Endodermal cell (in vitro differentiated cells): ENCODE measurements around the gene MRAP. TPM values are rescaled to one million over a fixed set of nuclear protein-coding genes. Genes with fewer than 3 reads are reported as not detected.

Source experiments
- DNase-seq: peaks from one replicate; pipeline ENCODE4 v3.0.0-alpha.2; 2017
- H3K27ac ChIP-seq: 2 replicates; pipeline ENCODE4 v1.5.1; 2013; ENCODE audit warnings: mild to moderate bottlenecking, low read depth, low read length, moderate library complexity
- H3K27me3 ChIP-seq: 2 replicates; pipeline ENCODE4 v1.6.1; 2013; ENCODE audit warnings: mild to moderate bottlenecking, low read length, moderate library complexity; ENCODE audit not compliant: insufficient read depth, control insufficient read depth, poor library complexity, severe bottlenecking
- H3K36me3 ChIP-seq: 2 replicates; pipeline ENCODE4 v1.7.0; 2013; ENCODE audit warnings: mild to moderate bottlenecking, low read length, moderate library complexity; ENCODE audit not compliant: control insufficient read depth, insufficient read depth
- H3K4me1 ChIP-seq: one replicate; pipeline ENCODE4 v1.7.0; 2013; ENCODE audit warnings: low read length; ENCODE audit not compliant: control insufficient read depth, insufficient read depth
- H3K4me3 ChIP-seq: 2 replicates; pipeline ENCODE4 v1.5.1; 2013; ENCODE audit warnings: mild to moderate bottlenecking, low read length, moderate library complexity
- H3K9ac ChIP-seq: 2 replicates; pipeline ENCODE4 v1.6.1; 2013; ENCODE audit warnings: mild to moderate bottlenecking, low read length, moderate library complexity; ENCODE audit not compliant: poor library complexity, severe bottlenecking; ENCODE audit errors: extremely low read depth
- H3K9me3 ChIP-seq: 2 replicates; pipeline ENCODE4 v1.6.1; 2013; ENCODE audit warnings: mild to moderate bottlenecking, low read length, moderate library complexity; ENCODE audit not compliant: control insufficient read depth
- H3K27ac Mint-ChIP-seq: 2 replicates; pipeline ENCODE4 v1.8.0; 2020; ENCODE audit warnings: mixed read lengths
- H3K27me3 Mint-ChIP-seq: 2 replicates; pipeline ENCODE4 v1.8.0; 2021; ENCODE audit warnings: mild to moderate bottlenecking, mixed read lengths; ENCODE audit not compliant: insufficient read depth
- H3K36me3 Mint-ChIP-seq: 2 replicates; pipeline ENCODE4 v1.8.0; 2020; ENCODE audit warnings: low read depth, mixed read lengths
- H3K4me1 Mint-ChIP-seq: 2 replicates; pipeline ENCODE4 v1.8.0; 2020; ENCODE audit warnings: mixed read lengths
- H3K4me3 Mint-ChIP-seq: 2 replicates; pipeline ENCODE4 v1.8.0; 2020; ENCODE audit warnings: mild to moderate bottlenecking, moderate library complexity, mixed read lengths
- H3K9me3 Mint-ChIP-seq: 2 replicates; pipeline ENCODE4 v1.8.0; 2020; ENCODE audit warnings: mild to moderate bottlenecking, mixed read lengths
- WGBS, 2 experiments: methylation state at CpG; one replicate each; pipeline versions ENCODE4 v1.1.5 to v1.1.7; 2013; ENCODE audit warnings: missing lambda C conversion rate in 2 of 2, mixed read lengths in 1 of 2; ENCODE audit not compliant: insufficient coverage in 1 of 2, insufficient read length in 1 of 2; 5-methylcytosine and 5-hydroxymethylcytosine counted together
- total RNA-seq, 2 donors: library from RNA; stranded (reverse); fragmentation: NEBNext Ultra II Directional in 1 of 2; extraction: Animal tissue kit (Norgen Biotek cat#: 25700) in 1 of 2; gene quantifications; 2 replicates in 1 of 2; 3 replicates in 1 of 2; pipeline ENCODE4 v1.2.1, GENCODE V29; 2021
- TF ChIP-seq, protein P1 (sequence below): fragments of 200-600 bp; sonication (generic); conservative IDR thresholded peaks from 2 replicates; pipeline ENCODE4 v1.5.0; 2021; ENCODE audit warnings: antibody characterized with exemption, mild to moderate bottlenecking

The MRAP gene
- total RNA-seq, 2 donors from 2014 or later = not detected

DNA sequence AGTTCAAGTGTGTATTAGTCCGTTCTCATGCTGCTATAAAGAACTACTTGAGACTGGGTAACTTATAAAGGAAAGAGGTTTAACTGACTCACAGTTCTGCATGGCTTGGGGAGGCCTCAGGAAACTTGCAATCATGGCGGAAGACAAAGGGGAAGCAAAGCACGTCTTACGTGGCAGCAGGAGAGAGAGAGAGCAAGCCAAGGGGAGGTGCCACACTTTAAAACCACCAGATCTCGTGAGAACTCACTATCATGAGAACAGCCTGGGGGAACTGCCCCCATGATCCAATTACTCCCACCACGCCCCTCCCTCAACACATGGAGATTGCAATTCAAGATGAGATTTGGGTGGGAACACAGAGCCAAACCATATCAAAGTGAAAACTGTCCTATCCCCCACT, 15.7 kb upstream of the MRAP start:
- Histone ChIP-seq H3K4me1 (no peaks in the 10 kb centered on the region), H3K9me3 (no peaks in the 10 kb centered on the region), H3K27me3 (no peaks in the 10 kb centered on the region), H3K36me3 (no peaks in the 10 kb centered on the region), H3K4me3 (no peak overlapping the region), H3K27ac (no peak overlapping the region), H3K9ac (no peak overlapping the region)
- H3K36me3 Mint-ChIP-seq = no peaks in the 10 kb centered on the region
- TF ChIP-seq, protein P1, sequence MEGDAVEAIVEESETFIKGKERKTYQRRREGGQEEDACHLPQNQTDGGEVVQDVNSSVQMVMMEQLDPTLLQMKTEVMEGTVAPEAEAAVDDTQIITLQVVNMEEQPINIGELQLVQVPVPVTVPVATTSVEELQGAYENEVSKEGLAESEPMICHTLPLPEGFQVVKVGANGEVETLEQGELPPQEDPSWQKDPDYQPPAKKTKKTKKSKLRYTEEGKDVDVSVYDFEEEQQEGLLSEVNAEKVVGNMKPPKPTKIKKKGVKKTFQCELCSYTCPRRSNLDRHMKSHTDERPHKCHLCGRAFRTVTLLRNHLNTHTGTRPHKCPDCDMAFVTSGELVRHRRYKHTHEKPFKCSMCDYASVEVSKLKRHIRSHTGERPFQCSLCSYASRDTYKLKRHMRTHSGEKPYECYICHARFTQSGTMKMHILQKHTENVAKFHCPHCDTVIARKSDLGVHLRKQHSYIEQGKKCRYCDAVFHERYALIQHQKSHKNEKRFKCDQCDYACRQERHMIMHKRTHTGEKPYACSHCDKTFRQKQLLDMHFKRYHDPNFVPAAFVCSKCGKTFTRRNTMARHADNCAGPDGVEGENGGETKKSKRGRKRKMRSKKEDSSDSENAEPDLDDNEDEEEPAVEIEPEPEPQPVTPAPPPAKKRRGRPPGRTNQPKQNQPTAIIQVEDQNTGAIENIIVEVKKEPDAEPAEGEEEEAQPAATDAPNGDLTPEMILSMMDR = no peak
- H3K9me3 Mint-ChIP-seq = peaks cover 2% of the 10 kb centered on the region
- H3K4me1 Mint-ChIP-seq = peaks cover 1% of the 10 kb centered on the region
- 80 to 83% methylated on average over 3 to 6 of the region's 6 CpGs for WGBS, 2 experiments
- H3K27ac Mint-ChIP-seq = no peak overlapping the region
- no peak overlapping the region for H3K4me3 Mint-ChIP-seq
- peaks cover 1% of the 10 kb centered on the region for H3K27me3 Mint-ChIP-seq
- DNase-seq = no peak

DNA sequence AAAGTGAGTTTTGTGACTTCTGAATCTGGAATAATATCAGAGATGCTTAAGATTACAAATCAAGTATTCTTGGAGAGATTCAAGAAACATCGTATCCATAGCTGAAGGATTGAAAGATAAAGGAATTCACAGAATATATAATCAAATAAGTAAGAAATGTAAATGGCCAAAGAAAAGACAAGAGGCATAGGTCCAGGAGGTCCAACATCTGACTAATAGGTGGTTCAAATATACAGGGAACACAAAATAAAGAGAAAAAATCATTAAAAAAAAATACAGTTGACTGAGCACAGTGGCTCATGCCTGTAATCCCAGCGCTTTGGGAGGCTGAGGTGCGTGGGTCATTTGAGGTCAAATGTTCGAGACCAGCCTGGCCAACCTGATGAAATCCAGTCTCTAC, 13.2 kb upstream of the MRAP start:
- Mint-ChIP-seq H3K9me3 (peaks cover 2% of the 10 kb centered on the region), H3K27me3 (peaks cover 1% of the 10 kb centered on the region), H3K4me3 (no peak overlapping the region), H3K27ac (no peak overlapping the region), H3K4me1 (no peaks in the 10 kb centered on the region), H3K36me3 (no peaks in the 10 kb centered on the region)
- no peaks in the 10 kb centered on the region for H3K4me1 ChIP-seq
- 81 to 94% methylated on average over 3 to 4 of the region's 4 CpGs for WGBS, 2 experiments
- H3K9ac ChIP-seq = no peak overlapping the region
- H3K36me3 ChIP-seq = no peaks in the 10 kb centered on the region
- no peak overlapping the region for H3K4me3 ChIP-seq
- no peaks in the 10 kb centered on the region for H3K27me3 ChIP-seq
- H3K9me3 ChIP-seq = no peaks in the 10 kb centered on the region
- no peak overlapping the region for H3K27ac ChIP-seq
- TF ChIP-seq, protein P1 = no peak
- no peak for DNase-seq

DNA sequence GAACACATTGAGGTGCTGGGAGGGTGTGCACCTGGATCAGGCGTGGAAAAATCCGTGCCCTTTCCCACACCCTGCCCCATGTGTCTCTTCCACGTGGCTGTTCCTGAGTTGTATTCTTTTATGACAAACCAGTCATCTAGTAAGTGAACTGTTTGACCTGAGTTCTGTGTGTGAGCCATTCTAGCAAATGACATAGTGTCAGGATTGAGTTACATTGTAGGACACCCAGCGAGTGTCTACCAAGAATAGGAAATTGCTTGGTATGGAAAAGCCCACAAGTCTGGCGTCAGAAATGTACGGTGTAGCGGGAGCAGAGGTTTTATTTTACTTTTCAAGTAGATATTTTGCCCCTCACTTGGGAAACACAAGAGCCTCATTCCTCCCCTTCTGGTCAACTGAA, 1.2 kb upstream of the MRAP start:
- H3K9me3 ChIP-seq = no peaks in the 10 kb centered on the region
- H3K4me1 ChIP-seq = no peaks in the 10 kb centered on the region
- Mint-ChIP-seq H3K27ac (no peak overlapping the region), H3K4me1 (no peaks in the 10 kb centered on the region), H3K27me3 (no peaks in the 10 kb centered on the region), H3K36me3 (peaks cover 11% of the 10 kb centered on the region), H3K4me3 (no peak overlapping the region), H3K9me3 (no peaks in the 10 kb centered on the region)
- no peak overlapping the region for H3K27ac ChIP-seq
- no peak overlapping the region for H3K4me3 ChIP-seq
- WGBS, 2 experiments = 90 to 100% methylated on average over 4 to 7 of the region's 7 CpGs
- H3K36me3 ChIP-seq = peaks cover 9% of the 10 kb centered on the region
- H3K9ac ChIP-seq = no peak overlapping the region
- DNase-seq = no peak
- TF ChIP-seq, protein P1 = no peak
- H3K27me3 ChIP-seq = no peaks in the 10 kb centered on the region
